GM12874 (cell line): Measurements from ENCODE around the gene FANCD2.

Experiments used
- CTCF ChIP-seq: IDR thresholded peaks from 2 replicates; pipeline ENCODE4 v1.5.1; 2011; ENCODE audit warnings: low read depth, mild to moderate bottlenecking, control low read depth, low read length, moderate library complexity; ENCODE audit not compliant: insufficient read depth

Gene FANCD2

GRCh38 chr3:10019326-10019725, 6.9 kb upstream of the FANCD2 start:
- no peak for TF ChIP-seq CTCF

- no peak for TF ChIP-seq CTCF
Measured at GRCh38 chr3:10021856-10022775, 4.1 kb upstream of the FANCD2 start.

- TF ChIP-seq CTCF = no peak
Measured at GRCh38 chr3:10023587-10024310, 2.5 kb upstream of the FANCD2 start.

GRCh38 chr3:10025205-10026083, 793 bp upstream of the FANCD2 start:
- no peak for TF ChIP-seq CTCF

GRCh38 chr3:10041034-10041433, 14.8 kb downstream of the FANCD2 start:
- TF ChIP-seq CTCF = no peak

GRCh38 chr3:10047876-10048275, 21.6 kb downstream of the FANCD2 start:
- TF ChIP-seq CTCF = no peak

GRCh38 chr3:10055097-10055496, 28.9 kb downstream of the FANCD2 start:
- no peak for TF ChIP-seq CTCF
